Head of caudate nucleus (tissue), 42 donors: ENCODE results near the gene TNF.

ENCODE experiments used
- DNase-seq, 42 donors: peaks; one replicate each; pipeline versions ENCODE4 v3.0.0 to v3.0.0-alpha.2; 2020 to 2021; ENCODE audit warnings: mixed read lengths in 7 of 42
- intact Hi-C: fragments of 100-400 bp; cut with DNase I; formaldehyde crosslinking; loops from one replicate; pipeline ENCODE4 v1.15.0; 2022

TNF gene

DNA sequence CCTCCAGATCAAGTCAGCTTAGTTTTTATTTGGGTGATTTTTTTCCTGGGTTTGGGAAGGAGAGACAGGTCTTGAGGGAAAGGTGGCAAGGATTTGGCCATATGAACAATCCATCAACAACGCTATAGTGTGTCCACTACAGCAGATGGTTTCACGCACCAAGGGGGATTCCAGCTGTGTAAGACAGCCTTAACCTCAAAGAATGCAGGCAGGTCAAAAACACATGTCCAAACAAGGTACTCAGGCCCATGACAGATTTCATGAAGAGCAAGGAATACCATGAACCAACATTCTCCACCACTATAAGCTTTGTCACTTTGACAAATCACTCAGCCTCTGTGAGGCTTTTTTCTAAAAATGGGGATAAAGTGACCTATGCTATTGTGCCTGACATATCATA lies 41.6 kb downstream of the TNF start:
- intact Hi-C loops = no loop called here
- DNase-seq = no peak

DNA sequence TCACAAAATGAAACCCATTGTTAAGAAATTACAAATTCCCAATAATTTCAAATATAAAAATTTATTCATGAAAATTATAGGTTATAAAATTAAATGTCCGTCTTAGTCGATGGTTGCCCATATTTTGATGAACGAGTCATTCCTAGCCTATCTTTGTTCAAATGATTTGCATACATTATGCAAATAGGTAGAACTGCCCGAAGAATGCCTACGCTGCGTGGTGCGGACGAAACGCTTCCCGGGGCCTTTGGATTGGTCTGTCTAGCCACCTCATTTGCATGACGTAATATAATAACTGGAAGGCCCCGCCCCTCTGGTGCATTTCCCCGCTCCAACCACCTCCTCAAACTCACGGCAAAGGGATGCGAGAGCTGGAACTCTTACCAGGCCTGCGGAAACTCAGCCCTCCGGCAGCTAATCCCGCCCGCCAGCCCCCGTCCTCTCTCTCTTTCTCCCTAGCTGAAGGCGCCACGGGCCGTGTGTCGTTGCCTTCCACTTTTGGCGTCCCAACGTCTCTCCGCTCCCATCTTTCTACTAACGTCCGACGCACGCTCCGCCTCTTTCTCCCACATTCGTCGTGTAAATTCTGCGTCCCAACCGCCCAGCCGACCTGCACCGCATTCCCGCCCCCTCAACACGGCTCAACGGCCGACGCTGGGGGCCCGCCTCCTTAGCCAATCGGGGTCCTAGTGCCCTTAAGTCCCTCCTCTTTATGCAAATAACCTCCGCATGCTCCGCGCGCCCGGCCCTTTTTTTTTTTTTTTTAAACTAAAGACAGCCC lies 44.6 kb downstream of the TNF start:
- intact Hi-C loops = loop anchor here (5.0 kb wide), 2 partner anchors 47 to 78 kb away; partner anchors contain the start of genes CSNK2B, DDX39B and LY6G5B

DNA sequence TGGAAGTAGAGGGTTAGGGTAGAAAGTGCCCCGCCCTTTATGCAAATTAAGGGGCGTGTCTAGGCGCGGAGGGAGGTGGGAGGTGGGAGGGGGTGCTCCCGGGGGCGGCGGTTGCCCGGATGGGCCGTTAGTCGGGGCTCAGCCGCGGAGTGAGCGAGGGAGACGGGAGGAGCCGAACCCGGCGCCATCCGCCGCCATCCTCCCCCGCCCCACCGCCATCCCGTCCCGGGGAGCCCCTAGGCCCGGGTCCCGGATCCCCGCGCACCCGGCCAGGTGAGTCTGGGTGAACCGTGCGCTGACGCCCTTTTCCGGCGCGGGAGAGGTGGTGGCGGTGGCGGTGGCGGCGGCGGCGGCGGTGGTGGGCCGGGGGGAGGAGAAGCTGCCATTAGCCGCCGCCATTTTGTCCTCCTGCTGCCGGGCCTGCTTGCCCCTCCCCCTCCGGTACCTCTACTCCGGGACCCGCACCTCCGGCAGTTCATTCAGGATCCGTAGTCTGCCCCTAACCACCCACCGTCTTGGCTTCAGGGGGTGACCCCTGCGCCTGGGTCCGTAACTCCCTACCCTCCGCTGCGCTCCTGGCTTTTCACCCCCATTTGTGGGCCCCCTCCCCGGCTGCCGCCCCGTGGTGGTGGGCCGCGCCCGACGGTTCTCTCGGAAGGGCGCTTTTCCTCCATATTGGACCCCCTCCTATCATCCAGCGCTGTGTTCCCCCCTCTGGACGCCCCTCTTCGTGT lies 45.4 kb downstream of the TNF start, which contains the start of gene PRRC2A:
Gene PRRC2A (plus strand): TSS at position 130 of the 734 bp plus-strand sequence. CDS start 2,075 bp downstream, outside the sequence.
- DNase-seq = peak in 32 of 42 donors; percentile 48 to 98 (median 80)
- intact Hi-C loops = loop anchor here (5.0 kb wide), 2 partner anchors 47 to 78 kb away; partner anchors contain the start of genes CSNK2B, DDX39B and LY6G5B

More for the DNA sequence above, 44.6 kb downstream of the TNF start:
- peak; percentile 90 to 99 (median 97) for DNase-seq

DNA sequence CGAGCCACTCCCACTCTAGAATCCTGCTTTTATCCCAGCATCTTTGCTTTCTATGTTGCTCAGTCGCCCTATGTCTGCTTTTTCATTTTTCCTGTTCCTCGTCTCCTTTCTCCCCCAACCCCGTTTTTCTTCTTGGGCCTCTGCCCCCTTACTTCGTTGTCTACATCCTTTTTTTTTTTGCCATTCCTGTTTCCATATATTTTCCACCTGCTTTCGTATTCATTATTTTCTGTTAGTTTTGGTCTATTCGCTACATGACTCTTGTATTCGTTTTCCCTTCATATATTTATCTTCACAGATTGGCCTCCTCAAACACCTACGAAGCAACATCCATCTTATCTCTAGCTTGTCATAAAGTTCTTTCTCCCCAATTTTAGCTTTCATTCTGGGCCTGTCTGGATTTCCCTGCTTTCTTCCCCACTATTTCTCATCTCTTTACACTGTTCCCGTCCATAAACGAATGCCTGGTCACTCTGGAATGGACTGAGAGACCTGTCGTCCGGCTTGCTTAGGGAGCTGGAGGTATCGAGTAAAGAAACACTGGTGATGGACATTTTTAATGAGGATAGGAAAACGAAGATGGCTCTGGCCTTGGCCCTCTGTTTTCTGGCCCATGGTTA lies 46.1 kb downstream of the TNF start:
- DNase-seq = no peak
- intact Hi-C loops = loop anchor here (5.0 kb wide), 2 partner anchors 46 to 79 kb away; partner anchors contain the start of genes CSNK2B, DDX39B and LY6G5B

DNA sequence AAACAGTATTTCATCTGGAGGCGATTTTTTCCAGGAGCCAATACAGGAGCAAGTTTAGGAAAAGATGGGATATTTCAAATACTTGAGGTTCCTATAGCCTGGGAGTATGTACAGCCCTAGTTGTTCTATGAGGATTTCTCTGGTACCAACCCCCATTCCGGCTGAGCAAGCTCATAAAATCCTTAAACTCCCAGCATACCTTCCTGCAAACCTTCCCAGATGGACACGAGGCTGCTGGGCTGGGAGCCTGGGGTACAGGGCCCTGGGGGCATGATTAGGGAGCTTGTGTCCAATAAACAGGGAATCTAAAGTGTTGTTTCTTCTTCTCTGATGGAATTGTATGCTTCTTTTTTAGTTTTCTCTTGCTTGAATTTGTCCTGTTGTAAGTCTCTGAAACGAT lies 46.6 kb downstream of the TNF start:
- intact Hi-C loops = loop anchor here (5.0 kb wide), 2 partner anchors 45 to 80 kb away; partner anchors contain the start of genes CSNK2B, DDX39B and LY6G5B
- DNase-seq = no peak

DNA sequence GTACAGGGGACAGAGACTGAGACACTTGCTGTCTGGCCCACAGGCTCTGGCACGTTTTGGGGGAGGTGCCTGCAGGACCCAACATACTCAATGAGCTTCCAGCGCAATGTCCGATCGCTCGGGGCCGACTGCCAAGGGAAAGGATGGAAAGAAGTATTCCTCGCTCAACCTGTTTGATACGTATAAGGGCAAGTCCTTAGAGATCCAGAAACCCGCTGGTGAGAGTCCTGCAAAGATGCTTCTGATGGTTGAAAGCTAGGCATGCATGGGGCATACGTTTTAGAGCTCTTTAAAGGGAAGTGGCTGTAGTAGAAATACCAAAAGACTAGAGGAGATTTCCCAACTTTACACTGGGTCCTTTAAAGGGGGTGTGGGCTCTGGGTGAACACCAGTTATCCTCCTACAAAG lies 47.3 kb downstream of the TNF start:
- intact Hi-C loops = loop anchor here (5.0 kb wide), 2 partner anchors 45 to 80 kb away; partner anchors contain the start of genes CSNK2B, DDX39B and LY6G5B
- DNase-seq = no peak

DNA sequence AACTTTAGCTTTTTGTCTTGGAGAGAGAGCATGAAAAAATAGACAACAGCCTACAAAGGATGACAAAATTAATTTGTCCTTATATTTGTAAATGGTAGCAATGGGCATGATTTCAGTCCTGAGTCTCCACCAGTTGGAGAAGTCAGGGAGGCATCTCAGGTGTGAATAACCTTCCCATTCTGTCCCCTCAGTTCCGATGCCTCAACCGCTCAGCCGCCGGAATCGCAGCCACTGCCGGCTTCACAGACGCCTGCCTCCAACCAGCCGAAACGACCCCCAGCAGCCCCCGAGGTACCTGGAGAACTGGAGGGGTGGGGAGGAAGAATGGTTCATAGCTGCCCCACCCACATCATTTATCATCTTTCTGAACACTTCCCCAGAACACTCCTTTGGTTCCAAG lies 48.7 kb downstream of the TNF start:
- no peak for DNase-seq
- intact Hi-C loops = loop anchor here (5.0 kb wide), 2 partner anchors 43 to 82 kb away; partner anchors contain the start of genes CSNK2B, DDX39B and LY6G5B

DNA sequence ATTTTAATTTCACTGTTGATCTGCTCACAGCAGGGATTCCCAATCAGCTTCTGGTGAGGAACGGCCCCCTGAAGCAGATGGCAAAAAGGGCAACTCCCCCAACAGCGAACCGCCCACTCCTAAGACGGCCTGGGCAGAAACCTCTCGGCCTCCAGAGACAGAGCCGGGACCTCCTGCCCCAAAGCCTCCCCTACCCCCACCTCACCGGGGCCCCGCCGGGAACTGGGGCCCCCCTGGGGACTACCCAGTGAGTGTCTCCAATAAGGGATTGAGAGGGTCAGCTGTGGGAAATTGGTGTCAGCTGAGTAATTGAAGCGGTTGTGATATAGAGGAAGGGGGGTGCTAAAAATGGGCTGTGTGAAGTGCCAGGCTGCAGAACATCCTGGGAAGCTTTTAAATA lies 51.6 kb downstream of the TNF start:
- intact Hi-C loops = no loop called here
- DNase-seq = no peak

DNA sequence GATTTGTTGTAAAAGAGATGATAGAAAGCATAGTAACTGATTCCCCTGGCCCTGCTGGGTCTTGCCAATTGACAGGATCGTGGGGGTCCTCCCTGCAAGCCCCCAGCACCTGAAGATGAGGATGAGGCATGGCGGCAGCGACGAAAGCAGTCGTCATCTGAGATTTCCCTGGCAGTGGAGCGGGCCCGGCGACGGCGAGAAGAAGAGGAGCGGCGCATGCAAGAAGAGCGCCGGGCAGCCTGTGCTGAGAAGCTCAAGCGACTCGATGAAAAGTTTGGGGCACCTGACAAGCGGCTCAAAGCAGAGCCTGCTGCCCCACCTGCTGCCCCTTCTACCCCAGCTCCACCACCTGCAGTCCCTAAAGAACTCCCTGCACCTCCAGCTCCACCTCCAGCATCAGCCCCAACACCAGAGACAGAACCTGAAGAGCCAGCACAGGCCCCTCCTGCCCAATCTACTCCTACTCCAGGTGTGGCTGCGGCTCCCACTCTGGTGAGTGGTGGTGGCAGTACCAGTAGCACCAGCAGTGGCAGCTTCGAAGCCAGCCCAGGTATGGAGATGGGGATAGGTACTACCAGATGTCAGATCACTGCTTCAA lies 52.4 kb downstream of the TNF start:
- intact Hi-C loops = no loop called here
- DNase-seq = no peak
